OCI-LY3 (cell line): ENCODE results near the gene GPR135.

Experiments used
- EZH2phosphoT487 ChIP-seq: fragments of 200-600 bp; shearing (Covaris generic); IDR thresholded peaks from 2 replicates; pipeline ENCODE4 v1.6.1; 2018; ENCODE audit warnings: antibody characterized with exemption, mixed run types, low read depth
- TF ChIP-seq, protein P1 (sequence below): fragments of 200-600, 300-600 bp; sonication (generic); IDR thresholded peaks from 2 replicates; pipeline ENCODE4 v1.5.1; 2014; ENCODE audit warnings: antibody characterized with exemption, low read length, low read depth

GRCh38 chr14:59419303-59419702 is 45.9 kb downstream of the GPR135 start:
- TF ChIP-seq, protein P1, sequence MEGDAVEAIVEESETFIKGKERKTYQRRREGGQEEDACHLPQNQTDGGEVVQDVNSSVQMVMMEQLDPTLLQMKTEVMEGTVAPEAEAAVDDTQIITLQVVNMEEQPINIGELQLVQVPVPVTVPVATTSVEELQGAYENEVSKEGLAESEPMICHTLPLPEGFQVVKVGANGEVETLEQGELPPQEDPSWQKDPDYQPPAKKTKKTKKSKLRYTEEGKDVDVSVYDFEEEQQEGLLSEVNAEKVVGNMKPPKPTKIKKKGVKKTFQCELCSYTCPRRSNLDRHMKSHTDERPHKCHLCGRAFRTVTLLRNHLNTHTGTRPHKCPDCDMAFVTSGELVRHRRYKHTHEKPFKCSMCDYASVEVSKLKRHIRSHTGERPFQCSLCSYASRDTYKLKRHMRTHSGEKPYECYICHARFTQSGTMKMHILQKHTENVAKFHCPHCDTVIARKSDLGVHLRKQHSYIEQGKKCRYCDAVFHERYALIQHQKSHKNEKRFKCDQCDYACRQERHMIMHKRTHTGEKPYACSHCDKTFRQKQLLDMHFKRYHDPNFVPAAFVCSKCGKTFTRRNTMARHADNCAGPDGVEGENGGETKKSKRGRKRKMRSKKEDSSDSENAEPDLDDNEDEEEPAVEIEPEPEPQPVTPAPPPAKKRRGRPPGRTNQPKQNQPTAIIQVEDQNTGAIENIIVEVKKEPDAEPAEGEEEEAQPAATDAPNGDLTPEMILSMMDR = no peak
- no peak for TF ChIP-seq EZH2phosphoT487
